NB4 (cell line): ENCODE data around the gene PSMC3.

Experiments
- DNase-seq: peaks from one replicate; pipeline ENCODE4 v3.0.0; 2010; ENCODE audit warnings: low read depth
- H3K4me3 ChIP-seq: one replicate; pipeline ENCODE4 v1.5.1; 2011; ENCODE audit warnings: mild to moderate bottlenecking, low read depth, low read length, moderate library complexity
- MYC ChIP-seq: IDR thresholded peaks from 2 replicates; pipeline ENCODE4 v1.6.1; 2011; ENCODE audit warnings: low read depth, low read length
- POLR2A ChIP-seq: IDR thresholded peaks from 2 replicates; pipeline ENCODE4 v1.6.1; 2011; ENCODE audit warnings: mild to moderate bottlenecking; ENCODE audit not compliant: insufficient read length; ENCODE audit errors: extremely low read depth
- TF ChIP-seq, protein P1 (sequence below): IDR thresholded peaks from one replicate; pipeline ENCODE4 v1.5.1; 2012; ENCODE audit warnings: low read depth, low read length
- TF ChIP-seq, protein P2 (sequence below): IDR thresholded peaks from 2 replicates; pipeline ENCODE4 v1.6.1; 2011; ENCODE audit warnings: low read depth, low read length

Gene PSMC3

GRCh38 chr11:47433157-47433556, 6.9 kb upstream of the PSMC3 start:
- H3K4me3 ChIP-seq: no peak overlapping the region
- TF ChIP-seq MYC (no peak), POLR2A (no peak)
- TF ChIP-seq, protein P1, sequence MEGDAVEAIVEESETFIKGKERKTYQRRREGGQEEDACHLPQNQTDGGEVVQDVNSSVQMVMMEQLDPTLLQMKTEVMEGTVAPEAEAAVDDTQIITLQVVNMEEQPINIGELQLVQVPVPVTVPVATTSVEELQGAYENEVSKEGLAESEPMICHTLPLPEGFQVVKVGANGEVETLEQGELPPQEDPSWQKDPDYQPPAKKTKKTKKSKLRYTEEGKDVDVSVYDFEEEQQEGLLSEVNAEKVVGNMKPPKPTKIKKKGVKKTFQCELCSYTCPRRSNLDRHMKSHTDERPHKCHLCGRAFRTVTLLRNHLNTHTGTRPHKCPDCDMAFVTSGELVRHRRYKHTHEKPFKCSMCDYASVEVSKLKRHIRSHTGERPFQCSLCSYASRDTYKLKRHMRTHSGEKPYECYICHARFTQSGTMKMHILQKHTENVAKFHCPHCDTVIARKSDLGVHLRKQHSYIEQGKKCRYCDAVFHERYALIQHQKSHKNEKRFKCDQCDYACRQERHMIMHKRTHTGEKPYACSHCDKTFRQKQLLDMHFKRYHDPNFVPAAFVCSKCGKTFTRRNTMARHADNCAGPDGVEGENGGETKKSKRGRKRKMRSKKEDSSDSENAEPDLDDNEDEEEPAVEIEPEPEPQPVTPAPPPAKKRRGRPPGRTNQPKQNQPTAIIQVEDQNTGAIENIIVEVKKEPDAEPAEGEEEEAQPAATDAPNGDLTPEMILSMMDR: no peak
- TF ChIP-seq, protein P2, sequence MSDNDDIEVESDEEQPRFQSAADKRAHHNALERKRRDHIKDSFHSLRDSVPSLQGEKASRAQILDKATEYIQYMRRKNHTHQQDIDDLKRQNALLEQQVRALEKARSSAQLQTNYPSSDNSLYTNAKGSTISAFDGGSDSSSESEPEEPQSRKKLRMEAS: no peak
- DNase-seq: no peak

GRCh38 chr11:47431356-47432083, 5.3 kb upstream of the PSMC3 start:
- no peak for DNase-seq
- no peak overlapping the region for H3K4me3 ChIP-seq
- TF ChIP-seq POLR2A: no peak
- no peak for TF ChIP-seq MYC
- TF ChIP-seq, protein P2: no peak
- TF ChIP-seq, protein P1: no peak

GRCh38 chr11:47430524-47430923, 4.3 kb upstream of the PSMC3 start:
- no peak for DNase-seq
- TF ChIP-seq MYC (no peak), POLR2A (no peak)
- TF ChIP-seq, protein P2: no peak
- TF ChIP-seq, protein P1: no peak
- no peak overlapping the region for H3K4me3 ChIP-seq

- no peak for TF ChIP-seq MYC
- TF ChIP-seq, protein P1: no peak
- TF ChIP-seq, protein P2: no peak
- no peak for TF ChIP-seq POLR2A
- H3K4me3 ChIP-seq: peak overlapping the region; percentile 83
- DNase-seq: no peak
Observed at GRCh38 chr11:47425611-47426010, 628 bp downstream of the PSMC3 start.

GRCh38 chr11:47418454-47419259, 7.6 kb downstream of the PSMC3 start:
- DNase-seq: no peak
- no peak for TF ChIP-seq MYC
- TF ChIP-seq POLR2A: no peak
- TF ChIP-seq, protein P1: no peak
- TF ChIP-seq, protein P2: no peak
- no peak overlapping the region for H3K4me3 ChIP-seq
